ENCODE data around the gene CACNA1I.
A peak's percentile ranks its signal among the peaks of the same experiment; 100 is the strongest.

Gene CACNA1I

GRCh38 chr22:39534591-39535356 is 35.8 kb upstream of the CACNA1I start (continued):
- TF ChIP-seq, protein P1, sequence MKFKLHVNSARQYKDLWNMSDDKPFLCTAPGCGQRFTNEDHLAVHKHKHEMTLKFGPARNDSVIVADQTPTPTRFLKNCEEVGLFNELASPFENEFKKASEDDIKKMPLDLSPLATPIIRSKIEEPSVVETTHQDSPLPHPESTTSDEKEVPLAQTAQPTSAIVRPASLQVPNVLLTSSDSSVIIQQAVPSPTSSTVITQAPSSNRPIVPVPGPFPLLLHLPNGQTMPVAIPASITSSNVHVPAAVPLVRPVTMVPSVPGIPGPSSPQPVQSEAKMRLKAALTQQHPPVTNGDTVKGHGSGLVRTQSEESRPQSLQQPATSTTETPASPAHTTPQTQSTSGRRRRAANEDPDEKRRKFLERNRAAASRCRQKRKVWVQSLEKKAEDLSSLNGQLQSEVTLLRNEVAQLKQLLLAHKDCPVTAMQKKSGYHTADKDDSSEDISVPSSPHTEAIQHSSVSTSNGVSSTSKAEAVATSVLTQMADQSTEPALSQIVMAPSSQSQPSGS (tag by site-specific recombination; IDR thresholded peaks at IDR 0.05; ENCODE audit: low read depth), result no peak
- peak; percentile 98 for TF ChIP-seq ZIC2 (tag by site-specific recombination; IDR thresholded peaks at IDR 0.05)
- no peak for TF ChIP-seq SP3 (tag by site-specific recombination; IDR thresholded peaks at IDR 0.05)
- TF ChIP-seq BCL11A (tag by site-specific recombination; IDR thresholded peaks at IDR 0.05; ENCODE audit: low read depth), result no peak
- TF ChIP-seq MZF1 (tag by site-specific recombination; IDR thresholded peaks at IDR 0.05; ENCODE audit: borderline replicate concordance), result no peak
- no peak for TF ChIP-seq OSR2 (tag by site-specific recombination; IDR thresholded peaks at IDR 0.05)
- TF ChIP-seq ZNF391 (tag by site-specific recombination; IDR thresholded peaks at IDR 0.05; ENCODE audit: borderline replicate concordance, low read depth), result peak; percentile 68; the same call in 1 of the 2 replicates
- TF ChIP-seq ZNF248 (tag by site-specific recombination; IDR thresholded peaks at IDR 0.05), result no peak
- TF ChIP-seq ZSCAN5A (tag by site-specific recombination; IDR thresholded peaks at IDR 0.05), result 0 out of 2 replicates have a peak, but pooled peaks have one; percentile 71
- peak; percentile 90; the same call in 1 of the 2 replicates for TF ChIP-seq ZNF561 (tag by site-specific recombination; IDR thresholded peaks at IDR 0.05; ENCODE audit: borderline replicate concordance)
- TF ChIP-seq ZNF530 (tag by site-specific recombination; IDR thresholded peaks at IDR 0.05; ENCODE audit: low read depth), result no peak
- peak; percentile 98 for TF ChIP-seq HIC1 (tag by site-specific recombination; IDR thresholded peaks at IDR 0.05)
- TF ChIP-seq, protein P2, sequence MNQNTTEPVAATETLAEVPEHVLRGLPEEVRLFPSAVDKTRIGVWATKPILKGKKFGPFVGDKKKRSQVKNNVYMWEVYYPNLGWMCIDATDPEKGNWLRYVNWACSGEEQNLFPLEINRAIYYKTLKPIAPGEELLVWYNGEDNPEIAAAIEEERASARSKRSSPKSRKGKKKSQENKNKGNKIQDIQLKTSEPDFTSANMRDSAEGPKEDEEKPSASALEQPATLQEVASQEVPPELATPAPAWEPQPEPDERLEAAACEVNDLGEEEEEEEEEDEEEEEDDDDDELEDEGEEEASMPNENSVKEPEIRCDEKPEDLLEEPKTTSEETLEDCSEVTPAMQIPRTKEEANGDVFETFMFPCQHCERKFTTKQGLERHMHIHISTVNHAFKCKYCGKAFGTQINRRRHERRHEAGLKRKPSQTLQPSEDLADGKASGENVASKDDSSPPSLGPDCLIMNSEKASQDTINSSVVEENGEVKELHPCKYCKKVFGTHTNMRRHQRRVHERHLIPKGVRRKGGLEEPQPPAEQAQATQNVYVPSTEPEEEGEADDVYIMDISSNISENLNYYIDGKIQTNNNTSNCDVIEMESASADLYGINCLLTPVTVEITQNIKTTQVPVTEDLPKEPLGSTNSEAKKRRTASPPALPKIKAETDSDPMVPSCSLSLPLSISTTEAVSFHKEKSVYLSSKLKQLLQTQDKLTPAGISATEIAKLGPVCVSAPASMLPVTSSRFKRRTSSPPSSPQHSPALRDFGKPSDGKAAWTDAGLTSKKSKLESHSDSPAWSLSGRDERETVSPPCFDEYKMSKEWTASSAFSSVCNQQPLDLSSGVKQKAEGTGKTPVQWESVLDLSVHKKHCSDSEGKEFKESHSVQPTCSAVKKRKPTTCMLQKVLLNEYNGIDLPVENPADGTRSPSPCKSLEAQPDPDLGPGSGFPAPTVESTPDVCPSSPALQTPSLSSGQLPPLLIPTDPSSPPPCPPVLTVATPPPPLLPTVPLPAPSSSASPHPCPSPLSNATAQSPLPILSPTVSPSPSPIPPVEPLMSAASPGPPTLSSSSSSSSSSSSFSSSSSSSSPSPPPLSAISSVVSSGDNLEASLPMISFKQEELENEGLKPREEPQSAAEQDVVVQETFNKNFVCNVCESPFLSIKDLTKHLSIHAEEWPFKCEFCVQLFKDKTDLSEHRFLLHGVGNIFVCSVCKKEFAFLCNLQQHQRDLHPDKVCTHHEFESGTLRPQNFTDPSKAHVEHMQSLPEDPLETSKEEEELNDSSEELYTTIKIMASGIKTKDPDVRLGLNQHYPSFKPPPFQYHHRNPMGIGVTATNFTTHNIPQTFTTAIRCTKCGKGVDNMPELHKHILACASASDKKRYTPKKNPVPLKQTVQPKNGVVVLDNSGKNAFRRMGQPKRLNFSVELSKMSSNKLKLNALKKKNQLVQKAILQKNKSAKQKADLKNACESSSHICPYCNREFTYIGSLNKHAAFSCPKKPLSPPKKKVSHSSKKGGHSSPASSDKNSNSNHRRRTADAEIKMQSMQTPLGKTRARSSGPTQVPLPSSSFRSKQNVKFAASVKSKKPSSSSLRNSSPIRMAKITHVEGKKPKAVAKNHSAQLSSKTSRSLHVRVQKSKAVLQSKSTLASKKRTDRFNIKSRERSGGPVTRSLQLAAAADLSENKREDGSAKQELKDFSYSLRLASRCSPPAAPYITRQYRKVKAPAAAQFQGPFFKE (tag by site-specific recombination; IDR thresholded peaks at IDR 0.05; ENCODE audit: borderline replicate concordance), result no peak
- no peak for TF ChIP-seq TCF7L2 (IDR thresholded peaks at IDR 0.05; ENCODE audit: borderline replicate concordance, low read depth, low read length)
- no peak for TF ChIP-seq ZNF223 (tag by site-specific recombination; IDR thresholded peaks at IDR 0.05)
- TF ChIP-seq ZNF704 (tag by site-specific recombination; IDR thresholded peaks at IDR 0.05), result no peak
- TF ChIP-seq SETDB1 (IDR thresholded peaks at IDR 0.05; ENCODE audit: insufficient read length, low read length), result no peak
- TF ChIP-seq ZNF610 (tag by site-specific recombination; IDR thresholded peaks at IDR 0.05; ENCODE audit: borderline replicate concordance), result no peak

All from HEK293 (cell line).